Pons (tissue), 1 donor: ENCODE results near the gene SPATA24.
"Not testable (repeated sequence)": the region's sequence is repeated elsewhere in the genome, so short reads cannot be mapped to it uniquely, and the experiment has no call there.

Experiments used
- DNase-seq: peaks from one replicate; pipeline ENCODE4 v3.0.0-alpha.2; 2016; ENCODE audit warnings: low spot score

The SPATA24 gene

GRCh38 chr5:139416651-139417050 lies 12.8 kb upstream of the SPATA24 start:
- no peak for DNase-seq

GRCh38 chr5:139415869-139416268 lies 12.0 kb upstream of the SPATA24 start:
- no peak for DNase-seq

- DNase-seq, result peak; percentile 96
Measured at GRCh38 chr5:139415221-139415861, 11.5 kb upstream of the SPATA24 start.

- peak; percentile 64 for DNase-seq
Measured at GRCh38 chr5:139414581-139415130, 10.8 kb upstream of the SPATA24 start.

- no peak for DNase-seq
Measured at GRCh38 chr5:139413963-139414362, 10.1 kb upstream of the SPATA24 start.

- DNase-seq, result no peak
Measured at GRCh38 chr5:139413153-139413552, 9.3 kb upstream of the SPATA24 start.

- DNase-seq, result no peak
Measured at GRCh38 chr5:139410993-139411828, 7.3 kb upstream of the SPATA24 start.

- no peak for DNase-seq
Measured at GRCh38 chr5:139410121-139410992, 6.5 kb upstream of the SPATA24 start.

- DNase-seq, result not testable (repeated sequence)
Measured at GRCh38 chr5:139409116-139409515, 5.2 kb upstream of the SPATA24 start.

- DNase-seq, result no peak
Measured at GRCh38 chr5:139408191-139408590, 4.3 kb upstream of the SPATA24 start.

- DNase-seq, result no peak
Measured at GRCh38 chr5:139407517-139407916, 3.6 kb upstream of the SPATA24 start.

- no peak for DNase-seq
Measured at GRCh38 chr5:139406963-139407362, 3.1 kb upstream of the SPATA24 start.

- DNase-seq, result no peak
Measured at GRCh38 chr5:139404484-139404840, 573 bp upstream of the SPATA24 start.

GRCh38 chr5:139403418-139403786 lies 487 bp downstream of the SPATA24 start:
- DNase-seq, result no peak

- no peak for DNase-seq
Measured at GRCh38 chr5:139402561-139403158, 1.2 kb downstream of the SPATA24 start.

- no peak for DNase-seq
Measured at GRCh38 chr5:139401546-139401945, 2.3 kb downstream of the SPATA24 start.

GRCh38 chr5:139399501-139400121 lies 4.3 kb downstream of the SPATA24 start:
- DNase-seq, result no peak

GRCh38 chr5:139397921-139398320 lies 6.0 kb downstream of the SPATA24 start:
- no peak for DNase-seq

GRCh38 chr5:139396691-139397090 lies 7.2 kb downstream of the SPATA24 start:
- no peak for DNase-seq

GRCh38 chr5:139395844-139396640 lies 7.8 kb downstream of the SPATA24 start:
- DNase-seq, result no peak
